ENCODE results near the gene ZNF138. TPM values are rescaled to one million over a fixed set of nuclear protein-coding genes. Genes with fewer than 3 reads are reported as not detected.
"Not testable (repeated sequence)": the region's sequence is repeated elsewhere in the genome, so short reads cannot be mapped to it uniquely, and the experiment has no call there.

Gene ZNF138
- 2.1 TPM for polyA plus RNA-seq (2013, experiment 1 of 2; ENCODE audit: insufficient read length)
- 2.8 TPM for polyA plus RNA-seq (2013, experiment 2 of 2; ENCODE audit: insufficient read length)

DNA sequence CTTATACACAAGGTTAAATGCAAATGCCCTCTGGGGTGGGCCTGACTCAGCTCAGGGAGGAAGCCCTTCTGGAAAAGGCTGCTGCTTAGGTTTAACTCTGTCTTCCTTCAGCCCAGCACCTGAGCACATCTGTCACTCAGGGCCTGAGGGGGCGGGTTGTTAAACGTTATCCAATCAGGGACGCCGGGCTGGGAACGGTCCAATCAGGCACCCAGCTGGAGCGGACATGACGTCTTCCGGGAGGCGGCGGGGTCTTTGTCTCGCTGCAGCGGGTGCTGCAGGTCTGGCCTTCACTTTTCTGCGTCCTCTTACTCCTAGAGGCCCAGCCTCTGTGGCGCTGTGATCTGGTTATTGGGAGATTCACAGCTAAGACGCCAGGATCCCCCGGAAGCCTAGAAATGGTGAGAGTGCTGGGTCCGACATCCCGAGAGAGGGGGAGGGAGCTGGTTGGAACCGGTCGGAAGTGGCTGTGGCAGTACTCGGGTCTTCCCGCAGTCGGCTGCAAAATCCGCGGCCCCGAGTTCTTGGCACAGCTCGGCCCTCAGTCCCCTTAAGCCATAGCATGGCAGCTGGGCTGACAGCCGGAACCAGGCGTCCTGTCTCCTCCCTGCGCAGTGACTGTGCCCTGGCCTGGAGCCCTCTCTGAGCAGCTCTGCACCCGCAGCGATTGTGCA is at the start of gene ZNF138:
ZNF138 (plus strand) TSS at position 258 of the 674 bp plus-strand sequence; CDS start at position 399, 141 bp downstream.
- DNase-seq, result peak; percentile 94

- no peak for DNase-seq
These were observed 49.5 kb upstream of the ZNF138 start for GRCh38 chr7:64744680-64745079.

DNA sequence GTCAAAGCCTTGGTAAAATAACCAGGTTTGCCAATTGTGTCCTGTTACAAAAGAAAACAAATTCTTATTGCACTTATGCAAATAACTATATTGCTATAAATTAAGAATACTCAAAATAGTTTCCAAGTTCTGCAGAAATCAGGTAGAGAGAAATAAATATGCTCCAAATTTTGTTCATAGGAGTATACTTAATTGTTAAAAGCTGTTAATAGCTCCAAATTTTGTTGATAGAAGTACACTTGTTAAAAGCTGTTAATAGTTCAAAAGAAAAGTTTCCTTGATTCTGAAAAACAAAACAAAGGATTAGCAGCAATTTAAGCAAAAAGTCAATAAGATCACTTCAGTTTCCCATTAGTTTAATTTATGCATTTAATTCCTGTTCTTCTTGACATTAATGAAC is 46.4 kb upstream of the ZNF138 start:
- DNase-seq, result no peak

DNA sequence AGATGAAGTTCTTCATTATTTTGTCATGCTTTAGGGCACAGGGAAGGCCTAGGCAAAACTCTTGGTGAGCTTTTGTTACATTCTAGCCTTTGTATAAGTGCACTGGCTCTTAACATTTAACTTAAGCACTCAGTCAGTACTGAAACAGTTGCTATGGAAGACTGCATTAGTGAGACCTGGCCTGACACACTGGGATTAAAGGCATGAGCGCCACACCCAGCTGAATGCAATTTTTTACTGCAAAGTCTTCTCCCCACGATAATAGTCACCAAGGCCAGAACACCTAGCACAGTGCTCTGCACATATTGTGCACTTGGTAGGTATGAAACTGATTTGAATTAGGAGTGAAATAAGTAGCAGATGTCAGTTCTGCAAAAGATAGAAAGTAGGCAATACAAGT is 41.2 kb upstream of the ZNF138 start:
- DNase-seq, result no peak

- no peak for DNase-seq
These were observed 38.4 kb upstream of the ZNF138 start for GRCh38 chr7:64755865-64756264.

GRCh38 chr7:64758151-64758550 is 36.1 kb upstream of the ZNF138 start:
- DNase-seq, result no peak

DNA sequence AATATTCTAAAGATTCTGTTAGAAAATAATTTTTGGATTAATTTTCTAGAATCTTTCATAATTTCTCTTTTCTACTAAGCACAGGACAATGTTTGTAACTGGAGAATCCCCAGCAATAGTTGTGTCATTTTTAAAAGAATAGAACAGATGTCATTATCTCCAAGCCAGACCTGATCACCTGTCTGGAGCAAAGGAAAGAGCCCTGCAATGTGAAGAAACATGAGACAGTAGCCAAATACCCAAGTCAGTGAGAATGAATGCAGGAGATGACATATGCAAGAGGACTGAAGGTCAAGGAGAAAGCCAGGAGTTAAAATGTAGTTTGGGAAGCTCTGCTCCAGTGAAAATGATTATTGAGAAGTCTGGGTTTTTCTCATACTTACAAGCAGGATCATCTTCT is 25.4 kb upstream of the ZNF138 start:
- no peak for DNase-seq

DNA sequence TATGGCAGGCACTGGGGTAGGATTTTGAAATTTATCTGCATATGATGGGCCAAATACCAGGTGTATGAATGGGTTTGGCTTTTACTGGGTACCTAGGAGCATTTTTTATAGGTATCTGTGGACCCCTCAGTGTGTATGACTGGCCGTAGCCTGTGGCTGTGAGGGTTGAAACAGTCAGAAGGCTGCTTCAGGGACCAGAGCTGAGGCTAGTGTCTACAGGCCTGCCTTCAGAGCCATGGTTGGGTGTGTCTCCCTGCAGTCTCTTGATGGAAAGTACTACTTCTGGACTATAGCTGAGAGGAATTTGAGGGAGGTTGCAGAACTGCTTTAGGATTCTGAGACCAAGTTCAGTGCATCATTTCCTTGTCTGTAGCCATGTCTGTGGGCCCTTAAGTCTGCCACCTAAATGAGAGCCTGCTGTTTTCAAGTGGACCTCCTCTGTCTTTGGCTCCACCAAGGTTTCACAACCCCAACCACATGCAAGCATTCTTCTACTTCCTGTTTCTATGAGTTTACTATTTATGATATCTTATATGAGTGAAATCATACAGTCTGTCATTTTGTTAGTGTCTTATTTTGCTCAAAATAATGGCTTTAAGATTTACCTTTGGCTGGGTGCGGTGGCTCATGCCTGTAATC is 19.9 kb upstream of the ZNF138 start:
- DNase-seq, result no peak

GRCh38 chr7:64775289-64775688 is 18.9 kb upstream of the ZNF138 start:
- DNase-seq, result no peak

- not testable (repeated sequence) for DNase-seq
These were observed 9.4 kb upstream of the ZNF138 start for GRCh38 chr7:64784842-64785241.

DNA sequence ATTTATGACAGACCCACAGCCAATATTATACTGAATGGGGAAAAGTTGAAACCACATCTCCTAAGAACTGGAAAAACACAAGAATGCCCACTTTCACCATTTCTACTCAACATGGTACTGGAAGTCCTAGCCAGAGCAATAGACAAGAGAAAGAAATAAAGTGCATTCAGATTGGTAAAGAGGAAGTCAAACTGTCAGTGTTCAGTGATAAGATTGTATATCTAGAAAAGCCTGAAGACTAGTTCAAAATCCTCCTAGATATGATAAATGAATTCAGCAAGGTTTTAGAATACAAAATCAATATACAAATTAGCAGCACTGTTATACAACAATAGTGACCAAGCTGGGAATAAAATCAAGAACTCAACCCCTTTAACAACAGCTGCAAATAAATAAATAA is 6.9 kb upstream of the ZNF138 start:
- DNase-seq, result no peak

- DNase-seq, result not testable (repeated sequence)
These were observed 5.0 kb upstream of the ZNF138 start for GRCh38 chr7:64789241-64789640.

GRCh38 chr7:64793106-64793755 is 997 bp upstream of the ZNF138 start:
- no peak for DNase-seq

DNA sequence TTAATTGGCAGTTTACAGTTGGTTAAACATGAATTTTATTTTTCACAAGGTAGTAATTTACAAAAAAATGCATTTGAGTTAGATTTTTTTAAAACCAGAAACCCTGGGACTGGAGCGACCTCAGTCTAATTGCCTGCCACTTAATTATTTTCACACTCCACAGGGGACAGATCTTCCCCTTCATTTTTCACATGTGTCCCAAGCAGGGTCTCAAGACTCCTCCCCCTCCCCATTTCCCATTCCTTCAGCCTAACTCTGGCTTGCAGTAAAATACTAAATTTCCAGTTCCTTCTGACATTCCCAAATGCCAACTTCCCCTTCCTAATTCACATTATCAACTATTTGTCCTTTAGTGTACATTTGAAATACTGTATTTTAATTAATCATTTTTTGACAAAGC is 948 bp downstream of the ZNF138 start:
- DNase-seq, result no peak

GRCh38 chr7:64799169-64799568 is 4.9 kb downstream of the ZNF138 start:
- not testable (repeated sequence) for DNase-seq

DNA sequence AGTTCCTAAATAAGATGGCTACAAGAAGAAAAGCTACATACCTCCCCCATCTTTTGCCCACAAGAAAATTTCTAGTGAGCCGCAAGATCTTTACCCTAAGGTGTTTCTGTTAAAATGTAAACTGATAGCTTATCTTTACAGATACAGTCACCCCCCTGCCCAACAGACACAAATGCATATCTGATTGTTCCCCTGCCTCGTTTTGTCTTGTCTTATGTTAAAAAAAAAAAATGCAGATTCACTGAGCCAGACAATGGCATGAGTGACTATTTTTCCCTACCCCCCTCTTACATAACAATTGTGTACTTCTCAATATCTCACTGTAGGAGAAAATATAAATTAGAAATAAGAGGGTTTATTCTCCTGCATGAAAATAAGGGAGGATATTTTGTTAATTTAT is 8.5 kb downstream of the ZNF138 start:
- DNase-seq, result no peak

GRCh38 chr7:64807731-64808365 is 13.6 kb downstream of the ZNF138 start:
- DNase-seq, result no peak

DNA sequence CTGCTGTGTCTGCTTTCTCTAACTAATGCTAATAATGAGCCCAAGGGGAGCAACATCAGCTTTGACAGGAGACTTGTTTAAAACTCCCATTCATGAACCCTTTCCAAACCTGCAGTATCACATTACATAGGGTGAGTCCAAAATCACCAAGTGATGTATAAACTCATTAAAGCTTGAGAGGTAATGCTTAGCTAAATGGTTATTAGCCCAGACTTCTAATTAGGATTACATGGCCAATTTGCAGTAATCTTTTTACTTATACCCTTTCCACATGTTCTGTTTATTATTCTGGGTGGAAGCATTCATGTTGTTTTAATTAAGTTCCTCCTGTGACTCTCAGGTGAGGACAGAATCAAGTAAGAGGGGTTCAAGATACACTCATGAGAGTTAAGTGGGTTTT is 17.5 kb downstream of the ZNF138 start:
- DNase-seq, result no peak

- no peak for DNase-seq
These were observed 36.7 kb downstream of the ZNF138 start for GRCh38 chr7:64830926-64831325.

GRCh38 chr7:64832136-64832535 is 37.9 kb downstream of the ZNF138 start:
- DNase-seq, result no peak

- DNase-seq, result no peak
These were observed 40.8 kb downstream of the ZNF138 start for GRCh38 chr7:64834989-64835388.

GRCh38 chr7:64835856-64836255 is 41.6 kb downstream of the ZNF138 start:
- DNase-seq, result not testable (repeated sequence)

DNA sequence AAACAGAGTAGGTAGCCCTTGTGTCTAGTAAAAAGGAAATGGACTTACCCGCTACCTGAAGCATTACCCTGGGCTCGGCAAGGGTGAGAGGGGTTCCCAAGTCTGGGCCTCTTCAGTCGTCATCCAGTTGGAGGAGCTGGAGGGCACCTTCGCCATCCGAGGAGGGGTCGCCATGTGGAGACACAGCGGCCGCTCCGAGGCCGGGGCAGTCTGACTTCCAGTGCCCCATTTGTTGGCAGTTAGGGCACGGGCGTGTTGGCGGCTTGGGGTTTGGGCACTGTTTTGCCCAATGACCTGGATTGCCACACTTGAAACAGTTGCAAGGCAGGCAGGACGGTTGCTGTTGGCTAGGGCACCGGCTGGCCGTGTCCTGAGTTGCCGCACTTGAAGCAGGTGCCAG is 43.8 kb downstream of the ZNF138 start:
- DNase-seq, result not testable (repeated sequence)
